SK-N-SH (cell line): Measurements from ENCODE around the gene GJA9. TPM values are rescaled to one million over a fixed set of nuclear protein-coding genes. Genes with fewer than 3 reads are reported as not detected.

Experiments used
- CTCF ChIA-PET: fragments of 300-600, 350-600 bp; formaldehyde crosslinking; extraction: SDS; loops from one replicate; lab custom pipeline; 2021; lab: Yijun Ruan, JAX
- POLR2A ChIA-PET: fragments of 350-600 bp; sonication (Branson Sonifier 250); formaldehyde crosslinking; extraction: SDS; loops from one replicate; lab custom pipeline; 2020; ENCODE audit warnings: antibody characterized with exemption, inconsistent platforms; lab: Yijun Ruan, JAX
- DNase-seq: peaks from one replicate; pipeline ENCODE4 v3.0.0; 2012
- H2AFZ ChIP-seq: fragments of 200-600 bp; sonication (generic); 2 replicates; pipeline ENCODE4 v1.8.1; 2016; ENCODE audit warnings: antibody characterized with exemption, mild to moderate bottlenecking, low read depth
- H3F3A ChIP-seq: fragments of 200-600 bp; sonication (generic); replicated peaks from 2 replicates; pipeline ENCODE3; 2016; ENCODE audit warnings: antibody characterized with exemption, mild to moderate bottlenecking; ENCODE audit not compliant: insufficient read depth
- H3K27ac ChIP-seq, 2 experiments: fragments of 200-500 bp in 1 of 2; fragments of 200-600 bp in 1 of 2; sonication (Bioruptor generic) in 1 of 2; sonication (generic), shearing (Covaris generic) in 1 of 2; 2 replicates each; pipeline versions ENCODE4 v1.5.1 to v1.6.1; 2014 to 2016; ENCODE audit warnings: low read depth in 2 of 2, inconsistent platforms in 1 of 2, low read length in 1 of 2, mild to moderate bottlenecking in 1 of 2, mixed read lengths in 1 of 2
- H3K27me3 ChIP-seq: fragments of 200-600 bp; sonication (generic), shearing (Covaris generic); 2 replicates; pipeline ENCODE4 v1.6.1; 2016; ENCODE audit warnings: mixed run types; ENCODE audit not compliant: insufficient read depth
- H3K36me3 ChIP-seq, 2 experiments: fragments of 200-500 bp in 1 of 2; fragments of 200-600 bp in 1 of 2; sonication (Bioruptor generic) in 1 of 2; sonication (generic) in 1 of 2; replicated peaks in 1 of 2; 2 replicates each; pipeline versions ENCODE3 to v1.5.1; 2014 to 2016; ENCODE audit warnings: low read length in 1 of 2, mild to moderate bottlenecking in 1 of 2; ENCODE audit not compliant: insufficient read depth in 2 of 2, control insufficient read depth in 1 of 2
- H3K4me1 ChIP-seq, 2 experiments: fragments of 200-500 bp in 1 of 2; fragments of 200-600 bp in 1 of 2; sonication (Bioruptor generic) in 1 of 2; sonication (generic), shearing (Covaris generic) in 1 of 2; 2 replicates each; pipeline versions ENCODE4 v1.5.1 to v1.6.1; 2014 to 2016; ENCODE audit warnings: low read depth in 1 of 2, low read length in 1 of 2, mixed run types in 1 of 2; ENCODE audit not compliant: insufficient read depth in 2 of 2, control insufficient read depth in 1 of 2
- H3K4me2 ChIP-seq: fragments of 200-600 bp; sonication (generic), shearing (Covaris generic); 2 replicates; pipeline ENCODE4 v1.6.1; 2017; ENCODE audit warnings: mixed run types
- H3K4me3 ChIP-seq, 2 experiments: fragments of 200-500 bp in 1 of 2; fragments of 200-600 bp in 1 of 2; sonication (Bioruptor generic) in 1 of 2; sonication (generic), shearing (Covaris generic) in 1 of 2; 2 replicates each; pipeline versions ENCODE4 v1.5.1 to v1.8.1; 2014 to 2016; ENCODE audit warnings: low read depth in 2 of 2, inconsistent platforms in 1 of 2, low read length in 1 of 2, mild to moderate bottlenecking in 1 of 2, mixed read lengths in 1 of 2, moderate library complexity in 1 of 2
- H3K79me2 ChIP-seq: fragments of 200-600 bp; sonication (generic); 2 replicates; pipeline ENCODE4 v1.8.1; 2017; ENCODE audit warnings: mild to moderate bottlenecking; ENCODE audit not compliant: insufficient read depth
- H3K9ac ChIP-seq: fragments of 200-600 bp; sonication (generic); 2 replicates; pipeline ENCODE4 v1.6.1; 2017; ENCODE audit warnings: mixed run types
- H3K9me2 ChIP-seq: fragments of 200-600 bp; sonication (generic); 2 replicates; pipeline ENCODE4 v1.6.1; 2017; ENCODE audit warnings: mixed run types
- H3K9me3 ChIP-seq: fragments of 200-600 bp; sonication (generic); 2 replicates; pipeline ENCODE4 v1.6.1; 2017; ENCODE audit warnings: mixed run types, mild to moderate bottlenecking, moderate library complexity
- H4K20me1 ChIP-seq: fragments of 200-600 bp; sonication (generic); 2 replicates; pipeline ENCODE4 v1.6.1; 2017; ENCODE audit warnings: mild to moderate bottlenecking, mixed run types; ENCODE audit not compliant: insufficient read depth
- FOXJ3 ChIP-seq: sonication (generic); formaldehyde crosslinking; IDR thresholded peaks from 2 replicates; pipeline ENCODE4 v1.5.1; 2020; ENCODE audit warnings: mild to moderate bottlenecking, missing genetic modification reagents
- IRF3 ChIP-seq: fragments of 150-350 bp; IDR thresholded peaks from 2 replicates; pipeline ENCODE4 v1.6.1; 2016; ENCODE audit warnings: mild to moderate bottlenecking, low read depth, low read length
- NFIC ChIP-seq: IDR thresholded peaks from 2 replicates; pipeline ENCODE4 v1.4.0; 2012; ENCODE audit warnings: borderline replicate concordance
- PBX3 ChIP-seq: IDR thresholded peaks from 2 replicates; pipeline ENCODE4; 2012
- TAF1 ChIP-seq: IDR thresholded peaks from 2 replicates; pipeline ENCODE4 v1.6.1; 2012; ENCODE audit warnings: low read depth, mild to moderate bottlenecking, low read length, moderate library complexity, borderline replicate concordance
- TEAD4 ChIP-seq: IDR thresholded peaks from 2 replicates; pipeline ENCODE4 v1.4.0; 2012; ENCODE audit warnings: mild to moderate bottlenecking, borderline replicate concordance; ENCODE audit not compliant: insufficient read depth
- USF2 ChIP-seq: fragments of 150-350 bp; IDR thresholded peaks from 2 replicates; pipeline ENCODE4 v1.6.1; 2017; ENCODE audit warnings: antibody characterized with exemption, low read length, low read depth, borderline replicate concordance
- ZBTB33 ChIP-seq: IDR thresholded peaks from 2 replicates; pipeline ENCODE4 v1.4.0; 2012; ENCODE audit warnings: low read depth, borderline replicate concordance
- WGBS: methylation state at CpG from one replicate; pipeline ENCODE4 v1.1.6; 2017; ENCODE audit warnings: low lambda C conversion rate; 5-methylcytosine and 5-hydroxymethylcytosine counted together
- polyA plus RNA-seq, 3 experiments: library from polyadenylated mRNA; depleted of rRNA; stranded (reverse); fragments of >200 nt; gene quantifications; 2 replicates each; pipeline ENCODE4 v1.2.3, GENCODE V29; 2012
- small RNA-seq, 7 experiments: library from RNA; depleted of rRNA; stranded (forward); fragments of <200 nt; gene quantifications; one replicate each; pipeline ENCODE3, GENCODE V24; 2012

GJA9 gene
- polyA plus RNA-seq, 1 of the 3 experiments (the other 2 are of a cell fraction) = not detected

DNA sequence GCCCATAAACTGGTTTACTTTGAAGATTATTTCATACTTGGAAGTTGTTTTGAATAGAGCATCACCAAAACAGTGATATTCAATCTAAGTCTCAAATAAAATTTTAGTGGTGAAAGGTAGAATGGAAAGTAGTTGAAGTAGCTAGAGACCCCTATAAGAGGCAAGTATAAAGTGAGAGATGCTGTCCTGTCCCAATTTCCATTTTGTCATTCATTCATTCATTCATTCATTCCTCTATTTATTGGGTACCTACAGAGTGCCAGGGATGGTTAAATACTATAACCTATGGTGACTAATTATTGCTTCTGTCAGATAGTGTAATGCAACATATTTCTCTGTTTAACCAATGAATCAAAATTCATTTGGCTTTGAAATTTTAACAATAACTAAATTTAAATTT lies 54.5 kb downstream of the GJA9 start:
- Histone ChIP-seq H3K4me2 (no peak overlapping the region), H3K36me3 (no peaks in the 10 kb centered on the region), H3K9me2 (no peaks in the 10 kb centered on the region), H3K9ac (no peak overlapping the region), H2AFZ (no peak overlapping the region), H3K27ac (no peak overlapping the region), H3K4me3 (no peak overlapping the region), H3F3A (no peaks in the 10 kb centered on the region), H3K4me1 (no peaks in the 10 kb centered on the region), H3K79me2 (no peaks in the 10 kb centered on the region), H3K27me3 (peaks cover 69% of the 10 kb centered on the region; the same call in 1 of the 2 replicates), H4K20me1 (no peaks in the 10 kb centered on the region), H3K9me3 (no peaks in the 10 kb centered on the region)
- TF ChIP-seq NFIC (no peak), USF2 (no peak), FOXJ3 (no peak), ZBTB33 (no peak), TAF1 (no peak), TEAD4 (no peak), IRF3 (no peak)
- CTCF ChIA-PET = interaction anchor here (1.1 to 7.2 kb wide), 4 partner anchors 6 to 10 kb away, joined by 3 to 58 read pairs (median 6); no protein-coding TSS in a partner anchor
- POLR2A ChIA-PET = no interaction called here
- DNase-seq = no peak

- TF ChIP-seq IRF3 (no peak), PBX3 (no peak)
- Histone ChIP-seq H4K20me1 (no peaks in the 10 kb centered on the region), H3F3A (no peaks in the 10 kb centered on the region), H3K36me3 (no peaks in the 10 kb centered on the region), H3K4me2 (no peak overlapping the region), H3K4me3 (no peak overlapping the region), H2AFZ (no peak overlapping the region), H3K27me3 (peaks cover 65% of the 10 kb centered on the region; the same call in 1 of the 2 replicates), H3K9ac (no peak overlapping the region), H3K9me3 (no peaks in the 10 kb centered on the region), H3K79me2 (no peaks in the 10 kb centered on the region), H3K4me1 (no peaks in the 10 kb centered on the region), H3K27ac (no peak overlapping the region), H3K9me2 (no peaks in the 10 kb centered on the region)
- WGBS = 13% methylated on average over 3 of the region's 3 CpGs
- DNase-seq = no peak
- ChIA-PET CTCF (interaction anchor here (1.3 to 7.2 kb wide), 2 partner anchors 7 to 9 kb away, joined by 3 to 58 read pairs; no protein-coding TSS in a partner anchor), POLR2A (no interaction called here)
Measured at GRCh38 chr1:38826262-38826661, 55.1 kb downstream of the GJA9 start.

Small RNA genes within 50 kb of the gene (small RNA-seq; reads per million reads assigned to genes)
- gene GJA9-MYCBP (0 reads per million in 7 experiments), gene RNU6-605P (0 to 0.52 (median 0) reads per million in 7 experiments)

Other genes starting within 250 kb of the GJA9 start
- gene RRAGC, start 21.8 kb downstream of the GJA9 start, polyA plus RNA-seq (2012; rRNA removed) = 8.8 and 9.6 TPM in 2 replicates
- gene MYCBP, start 8.2 kb downstream of the GJA9 start, polyA plus RNA-seq (2012; rRNA removed) = 16.0 and 17.5 TPM in 2 replicates
- 0.06 and 0.07 TPM in 2 replicates for gene RHBDL2, start 60.2 kb upstream of the GJA9 start, polyA plus RNA-seq (2012; rRNA removed)
- gene AKIRIN1, start 109.7 kb upstream of the GJA9 start, polyA plus RNA-seq (2012; rRNA removed) = 37.0 and 50.7 TPM in 2 replicates
- gene NDUFS5, start 144.8 kb upstream of the GJA9 start, polyA plus RNA-seq (2012; rRNA removed) = 881 and 1,097 TPM in 2 replicates